ENCODE measurements around the gene PRPF8.

- TF ChIP-seq CTCF (IDR thresholded peaks at IDR 0.05; ENCODE audit: borderline replicate concordance, extremely low read depth, low read length, poor library complexity, severe bottlenecking) (no peak), EZH2 (IDR thresholded peaks at IDR 0.05; ENCODE audit: borderline replicate concordance, low read depth, low read length, severe bottlenecking) (no peak)
These were observed 76.7 kb downstream of the PRPF8 start for GRCh38 chr17:1607971-1608320.

All from DND-41 (cell line).